GM19397 (cell line): Measurements from ENCODE around the gene MYBPC2.
"Not testable (repeated sequence)": the region's sequence is repeated elsewhere in the genome, so short reads cannot be mapped to it uniquely, and the experiment has no call there.

Source experiments
- ATAC-seq: cut with Tn5 transposase; IDR thresholded peaks from one replicate; pipeline ENCODE4 v1.9.1; 2021; ENCODE audit warnings: mild to moderate bottlenecking, moderate library complexity; ENCODE audit not compliant: unreplicated experiment

The MYBPC2 gene

DNA sequence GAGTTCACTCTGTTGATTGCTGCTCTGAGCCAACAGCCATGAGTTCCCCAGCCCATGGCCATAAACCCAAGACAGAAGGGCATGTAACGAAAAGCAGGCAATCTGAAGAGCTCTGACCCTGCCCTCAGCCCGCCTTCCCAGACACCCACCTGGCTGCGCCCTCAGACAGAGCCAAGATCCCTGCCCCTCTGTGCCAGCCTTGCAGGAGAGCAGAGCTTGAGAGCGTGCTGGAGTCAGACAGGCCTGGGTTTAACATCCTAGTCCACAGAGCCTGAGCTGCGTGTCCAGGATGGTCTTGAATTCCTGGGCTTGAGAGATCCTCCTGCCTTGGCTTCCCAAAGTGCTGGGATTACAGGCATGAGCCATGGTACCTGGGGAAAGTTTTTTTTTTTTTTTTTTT lies 24.6 kb downstream of the MYBPC2 start:
- no peak for ATAC-seq

GRCh38 chr19:50458396-50459066 lies 25.8 kb downstream of the MYBPC2 start:
- ATAC-seq: no peak

DNA sequence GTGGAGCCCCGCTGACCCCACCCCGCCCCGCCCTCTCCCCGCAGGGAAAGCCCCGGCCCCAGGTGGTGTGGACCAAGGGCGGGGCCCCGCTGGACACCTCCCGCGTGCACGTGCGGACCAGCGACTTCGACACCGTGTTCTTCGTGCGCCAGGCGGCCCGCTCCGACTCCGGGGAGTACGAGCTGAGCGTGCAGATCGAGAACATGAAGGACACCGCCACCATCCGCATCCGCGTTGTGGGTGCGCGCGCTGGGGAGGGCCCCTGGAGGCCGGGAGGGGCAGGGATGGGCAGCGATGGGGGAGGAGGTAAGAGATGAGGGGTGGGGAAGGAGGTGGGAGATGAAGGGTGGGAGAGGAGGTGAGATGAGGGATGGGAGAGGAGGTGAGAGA lies 26.4 kb downstream of the MYBPC2 start:
- ATAC-seq: no peak

DNA sequence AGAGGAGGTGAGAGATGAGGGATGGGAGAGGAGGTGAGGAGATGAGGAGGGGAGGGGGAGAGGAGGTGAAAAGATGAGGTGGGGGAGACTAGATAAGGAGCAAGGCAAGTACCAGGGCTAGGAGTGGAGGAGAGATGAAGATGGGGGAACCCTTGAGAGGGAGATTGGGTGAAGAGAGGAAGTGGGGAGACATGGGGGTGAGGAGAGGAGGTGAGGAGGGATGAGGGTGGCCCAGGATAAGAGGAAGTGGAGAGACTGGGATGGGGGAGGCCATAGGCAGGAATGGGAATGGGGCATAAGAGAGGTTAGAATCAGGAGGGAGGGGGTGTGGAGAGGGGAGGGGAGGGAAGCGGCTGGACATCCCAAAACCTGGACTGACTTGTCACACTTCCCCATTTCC lies 26.9 kb downstream of the MYBPC2 start:
- no peak for ATAC-seq

- ATAC-seq: peak; percentile 64
Measured at GRCh38 chr19:50460161-50460765, 27.6 kb downstream of the MYBPC2 start.

GRCh38 chr19:50461066-50461875 lies 28.6 kb downstream of the MYBPC2 start:
- no peak for ATAC-seq

DNA sequence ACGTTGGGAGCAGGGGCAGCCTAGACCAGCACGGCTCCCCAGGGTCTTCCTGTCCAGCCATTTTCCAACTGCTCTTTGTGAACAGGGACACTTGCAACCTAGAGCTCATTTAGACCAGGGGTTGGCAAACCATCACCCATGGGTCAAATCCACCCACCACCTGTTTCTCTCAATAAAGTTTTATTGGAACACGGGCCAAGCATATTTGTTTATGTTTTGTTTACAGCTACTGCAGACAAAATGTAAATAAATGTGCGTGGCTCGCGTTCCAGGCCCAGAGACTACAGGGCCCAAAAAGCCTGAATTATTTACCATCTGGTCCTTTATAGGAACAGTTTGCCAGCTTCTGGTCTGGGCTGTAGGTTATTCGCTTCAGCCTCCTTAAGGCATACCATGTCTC lies 30.3 kb downstream of the MYBPC2 start:
- no peak for ATAC-seq

DNA sequence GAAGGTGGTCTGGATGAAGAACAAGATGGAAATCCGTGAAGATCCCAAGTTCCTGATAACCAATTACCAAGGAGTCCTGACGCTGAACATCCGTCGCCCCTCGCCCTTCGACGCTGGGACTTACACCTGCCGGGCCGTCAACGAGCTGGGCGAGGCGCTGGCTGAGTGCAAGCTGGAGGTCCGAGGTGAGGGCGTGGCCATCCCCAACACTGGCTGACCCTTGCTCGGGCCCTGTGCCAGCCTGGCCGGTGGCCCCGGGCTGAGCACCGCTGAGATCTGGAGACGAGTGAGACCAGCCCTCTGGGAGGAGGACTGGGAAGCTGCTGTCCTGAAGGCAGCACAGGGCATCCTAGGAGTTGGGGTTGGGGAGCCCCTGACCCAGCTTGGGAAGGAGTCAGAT lies 31.7 kb downstream of the MYBPC2 start:
- ATAC-seq: no peak

- no peak for ATAC-seq
Measured at GRCh38 chr19:50465000-50465399, 32.3 kb downstream of the MYBPC2 start.

DNA sequence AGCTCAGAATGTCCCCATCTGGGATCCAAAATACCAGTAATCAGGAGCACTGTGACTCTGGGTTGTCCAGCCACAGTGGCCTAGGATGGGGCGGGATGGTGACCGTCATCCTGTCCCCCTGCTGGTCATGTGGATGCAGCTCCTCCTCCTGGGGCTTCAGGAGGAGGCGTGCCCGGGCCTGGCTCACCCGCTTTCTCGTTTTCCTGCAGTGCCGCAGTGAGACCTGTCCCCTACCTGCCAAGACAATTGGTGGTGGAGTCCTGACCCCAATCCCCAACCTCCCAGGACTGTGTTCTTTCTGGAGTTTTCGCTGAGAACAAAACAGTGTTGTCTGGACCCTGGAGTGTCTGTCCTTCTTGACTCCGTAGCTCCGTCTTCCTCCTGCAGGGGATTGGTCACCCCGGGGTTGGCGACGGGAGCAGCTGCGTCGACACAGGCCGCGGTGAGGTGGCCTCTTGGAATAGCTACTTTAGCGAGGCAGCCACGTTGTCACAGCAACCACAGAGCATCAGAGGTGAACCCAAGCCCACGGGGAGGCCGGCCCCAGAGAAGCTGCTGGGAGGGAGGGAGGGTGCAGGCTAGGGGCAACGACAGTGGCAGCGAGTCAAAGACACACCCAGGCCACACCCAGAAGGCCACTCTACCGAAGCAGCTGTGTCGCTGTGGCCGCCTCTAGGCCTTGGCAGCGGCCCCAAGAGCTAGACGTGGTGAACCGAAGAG lies 33.5 kb downstream of the MYBPC2 start:
- ATAC-seq: no peak

DNA sequence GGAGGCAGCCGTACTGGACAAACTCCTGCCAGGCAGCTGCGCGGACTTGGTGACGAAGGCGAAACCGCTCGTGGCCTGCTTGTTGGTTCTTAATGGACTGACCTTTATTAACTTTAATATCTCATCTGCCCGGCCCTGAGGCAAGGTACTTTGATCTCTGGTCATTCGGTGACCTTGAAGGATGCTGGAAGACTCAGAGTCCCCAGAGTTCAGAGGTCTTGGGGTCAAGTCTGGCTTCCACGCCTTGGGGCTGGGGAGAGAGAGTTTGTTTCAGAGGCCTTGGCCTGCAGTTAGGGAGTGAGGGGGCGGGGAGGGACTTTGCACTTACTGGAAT lies 34.0 kb downstream of the MYBPC2 start:
- no peak for ATAC-seq

DNA sequence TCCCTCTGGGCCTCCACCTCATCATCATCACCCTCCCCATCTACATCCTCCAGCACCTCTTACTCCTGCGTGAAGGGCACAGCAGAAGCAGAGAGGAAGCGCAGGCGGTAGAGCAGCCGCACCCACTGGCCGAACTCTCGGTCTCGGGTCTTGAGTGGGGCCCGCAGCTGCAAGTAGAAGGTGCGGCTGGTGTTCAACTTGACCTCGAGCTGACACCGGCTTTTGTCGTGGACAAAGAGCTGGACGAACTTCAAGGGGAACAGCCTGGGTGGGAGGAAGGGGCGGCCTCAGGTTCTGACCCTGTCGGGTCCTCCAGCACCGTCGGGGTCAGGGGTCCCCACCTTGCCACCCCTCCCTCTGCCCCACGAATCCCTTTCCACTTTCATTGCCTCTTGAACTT lies 34.9 kb downstream of the MYBPC2 start:
- no peak for ATAC-seq

- no peak for ATAC-seq
Measured at GRCh38 chr19:50468818-50469217, 36.1 kb downstream of the MYBPC2 start.

- not testable (repeated sequence) for ATAC-seq
Measured at GRCh38 chr19:50473336-50473735, 40.6 kb downstream of the MYBPC2 start.

GRCh38 chr19:50475101-50475568 lies 42.4 kb downstream of the MYBPC2 start:
- no peak for ATAC-seq

GRCh38 chr19:50475736-50476223 lies 43.1 kb downstream of the MYBPC2 start:
- no peak for ATAC-seq

GRCh38 chr19:50476224-50476906 lies 43.7 kb downstream of the MYBPC2 start, which contains the start of the genes EMC10 and GARIN5A:
Gene EMC10, plus strand, starts transcription at chr19:50476507. Its CDS starts 38 bp downstream, at chr19:50476545.
Gene GARIN5A, minus strand, starts transcription at chr19:50476848. Its CDS starts 460 bp downstream, at chr19:50476388.
- peak; percentile 86 for ATAC-seq

DNA sequence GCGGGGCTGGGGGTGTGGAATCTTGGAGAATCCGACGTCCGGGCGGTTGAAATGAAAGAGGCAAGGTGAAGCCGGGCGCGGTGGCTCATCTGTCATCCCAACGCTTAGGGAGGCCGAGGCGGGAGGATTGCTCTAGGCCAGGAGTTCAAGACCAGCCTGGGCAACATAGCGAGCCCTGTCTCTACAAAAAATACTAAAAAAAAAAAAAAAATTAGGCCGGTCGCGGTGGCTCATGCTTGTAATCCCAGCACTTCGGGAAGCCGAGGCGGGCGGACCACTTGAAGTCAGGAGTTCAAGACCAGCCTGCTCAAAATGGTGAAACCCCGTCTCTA lies 44.2 kb downstream of the MYBPC2 start:
- ATAC-seq: no peak

- ATAC-seq: no peak
Measured at GRCh38 chr19:50477751-50478515, 45.2 kb downstream of the MYBPC2 start.
